ENCODE results near the gene THOC5.
"Not testable (repeated sequence)": the region's sequence is repeated elsewhere in the genome, so short reads cannot be mapped to it uniquely, and the experiment has no call there.

DNA sequence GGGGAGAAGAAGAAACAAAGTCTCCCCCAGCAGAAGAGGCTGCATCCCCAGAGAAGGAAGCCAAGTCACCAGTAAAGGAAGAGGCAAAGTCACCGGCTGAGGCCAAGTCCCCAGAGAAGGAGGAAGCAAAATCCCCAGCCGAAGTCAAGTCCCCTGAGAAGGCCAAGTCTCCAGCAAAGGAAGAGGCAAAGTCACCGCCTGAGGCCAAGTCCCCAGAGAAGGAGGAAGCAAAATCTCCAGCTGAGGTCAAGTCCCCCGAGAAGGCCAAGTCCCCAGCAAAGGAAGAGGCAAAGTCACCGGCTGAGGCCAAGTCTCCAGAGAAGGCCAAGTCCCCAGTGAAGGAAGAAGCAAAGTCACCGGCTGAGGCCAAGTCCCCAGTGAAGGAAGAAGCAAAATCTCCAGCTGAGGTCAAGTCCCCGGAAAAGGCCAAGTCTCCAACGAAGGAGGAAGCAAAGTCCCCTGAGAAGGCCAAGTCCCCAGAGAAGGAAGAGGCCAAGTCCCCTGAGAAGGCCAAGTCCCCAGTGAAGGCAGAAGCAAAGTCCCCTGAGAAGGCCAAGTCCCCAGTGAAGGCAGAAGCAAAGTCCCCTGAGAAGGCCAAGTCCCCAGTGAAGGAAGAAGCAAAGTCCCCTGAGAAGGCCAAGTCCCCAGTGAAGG is 64.3 kb downstream of the THOC5 start:
- TF ChIP-seq, protein P1, sequence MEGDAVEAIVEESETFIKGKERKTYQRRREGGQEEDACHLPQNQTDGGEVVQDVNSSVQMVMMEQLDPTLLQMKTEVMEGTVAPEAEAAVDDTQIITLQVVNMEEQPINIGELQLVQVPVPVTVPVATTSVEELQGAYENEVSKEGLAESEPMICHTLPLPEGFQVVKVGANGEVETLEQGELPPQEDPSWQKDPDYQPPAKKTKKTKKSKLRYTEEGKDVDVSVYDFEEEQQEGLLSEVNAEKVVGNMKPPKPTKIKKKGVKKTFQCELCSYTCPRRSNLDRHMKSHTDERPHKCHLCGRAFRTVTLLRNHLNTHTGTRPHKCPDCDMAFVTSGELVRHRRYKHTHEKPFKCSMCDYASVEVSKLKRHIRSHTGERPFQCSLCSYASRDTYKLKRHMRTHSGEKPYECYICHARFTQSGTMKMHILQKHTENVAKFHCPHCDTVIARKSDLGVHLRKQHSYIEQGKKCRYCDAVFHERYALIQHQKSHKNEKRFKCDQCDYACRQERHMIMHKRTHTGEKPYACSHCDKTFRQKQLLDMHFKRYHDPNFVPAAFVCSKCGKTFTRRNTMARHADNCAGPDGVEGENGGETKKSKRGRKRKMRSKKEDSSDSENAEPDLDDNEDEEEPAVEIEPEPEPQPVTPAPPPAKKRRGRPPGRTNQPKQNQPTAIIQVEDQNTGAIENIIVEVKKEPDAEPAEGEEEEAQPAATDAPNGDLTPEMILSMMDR (IDR thresholded peaks at IDR 0.05) = not testable (repeated sequence)
- TF ChIP-seq POLR2AphosphoS5 (IDR thresholded peaks at IDR 0.05; ENCODE audit: low read depth, low read length); SIN3A (IDR thresholded peaks at IDR 0.05; ENCODE audit: borderline replicate concordance, insufficient read depth, low read depth, low read length); TCF7L2 (IDR thresholded peaks at IDR 0.05; ENCODE audit: low read depth, low read length): not testable (repeated sequence)
- TF ChIP-seq, protein P2, sequence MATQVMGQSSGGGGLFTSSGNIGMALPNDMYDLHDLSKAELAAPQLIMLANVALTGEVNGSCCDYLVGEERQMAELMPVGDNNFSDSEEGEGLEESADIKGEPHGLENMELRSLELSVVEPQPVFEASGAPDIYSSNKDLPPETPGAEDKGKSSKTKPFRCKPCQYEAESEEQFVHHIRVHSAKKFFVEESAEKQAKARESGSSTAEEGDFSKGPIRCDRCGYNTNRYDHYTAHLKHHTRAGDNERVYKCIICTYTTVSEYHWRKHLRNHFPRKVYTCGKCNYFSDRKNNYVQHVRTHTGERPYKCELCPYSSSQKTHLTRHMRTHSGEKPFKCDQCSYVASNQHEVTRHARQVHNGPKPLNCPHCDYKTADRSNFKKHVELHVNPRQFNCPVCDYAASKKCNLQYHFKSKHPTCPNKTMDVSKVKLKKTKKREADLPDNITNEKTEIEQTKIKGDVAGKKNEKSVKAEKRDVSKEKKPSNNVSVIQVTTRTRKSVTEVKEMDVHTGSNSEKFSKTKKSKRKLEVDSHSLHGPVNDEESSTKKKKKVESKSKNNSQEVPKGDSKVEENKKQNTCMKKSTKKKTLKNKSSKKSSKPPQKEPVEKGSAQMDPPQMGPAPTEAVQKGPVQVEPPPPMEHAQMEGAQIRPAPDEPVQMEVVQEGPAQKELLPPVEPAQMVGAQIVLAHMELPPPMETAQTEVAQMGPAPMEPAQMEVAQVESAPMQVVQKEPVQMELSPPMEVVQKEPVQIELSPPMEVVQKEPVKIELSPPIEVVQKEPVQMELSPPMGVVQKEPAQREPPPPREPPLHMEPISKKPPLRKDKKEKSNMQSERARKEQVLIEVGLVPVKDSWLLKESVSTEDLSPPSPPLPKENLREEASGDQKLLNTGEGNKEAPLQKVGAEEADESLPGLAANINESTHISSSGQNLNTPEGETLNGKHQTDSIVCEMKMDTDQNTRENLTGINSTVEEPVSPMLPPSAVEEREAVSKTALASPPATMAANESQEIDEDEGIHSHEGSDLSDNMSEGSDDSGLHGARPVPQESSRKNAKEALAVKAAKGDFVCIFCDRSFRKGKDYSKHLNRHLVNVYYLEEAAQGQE (IDR thresholded peaks at IDR 0.05; ENCODE audit: insufficient read depth in 1 of 2, low read depth in 2 of 2, low read length in 1 of 2) = not testable (repeated sequence)

All from Panc1 (cell line).